ENCODE results near the gene CENPL. TPM values are rescaled to one million over a fixed set of nuclear protein-coding genes. Genes with fewer than 3 reads are reported as not detected.
"Not testable (repeated sequence)": the region's sequence is repeated elsewhere in the genome, so short reads cannot be mapped to it uniquely, and the experiment has no call there.

Gene CENPL
- total RNA-seq, 1 donor from 2014 or later: 7.9 TPM

DNA sequence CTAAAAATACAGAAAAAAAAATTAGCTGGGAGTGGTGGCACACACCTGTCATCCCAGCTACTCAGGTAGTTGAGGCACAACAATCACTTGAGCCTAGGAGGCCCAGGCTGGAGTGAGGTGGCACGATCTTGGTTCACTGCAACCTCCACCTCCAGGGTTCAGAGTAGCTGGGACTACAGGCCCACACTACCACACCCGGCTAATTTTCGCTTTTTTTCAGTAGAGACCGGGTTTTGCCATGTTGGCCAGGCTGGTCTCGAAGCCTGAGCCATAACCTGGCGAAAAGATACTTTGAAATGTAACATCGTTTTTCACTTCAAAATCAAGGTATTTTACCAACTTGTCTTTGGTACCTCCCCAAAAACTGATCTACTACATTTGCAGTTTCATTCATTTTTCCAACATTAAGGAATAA, 37.1 kb upstream of the CENPL start:
- peaks cover 49% of the 10 kb centered on the region for H3K36me3 Mint-ChIP-seq (ENCODE audit: unreplicated experiment)
- H3K4me3 Mint-ChIP-seq (ENCODE audit: unreplicated experiment): no peak overlapping the region

DNA sequence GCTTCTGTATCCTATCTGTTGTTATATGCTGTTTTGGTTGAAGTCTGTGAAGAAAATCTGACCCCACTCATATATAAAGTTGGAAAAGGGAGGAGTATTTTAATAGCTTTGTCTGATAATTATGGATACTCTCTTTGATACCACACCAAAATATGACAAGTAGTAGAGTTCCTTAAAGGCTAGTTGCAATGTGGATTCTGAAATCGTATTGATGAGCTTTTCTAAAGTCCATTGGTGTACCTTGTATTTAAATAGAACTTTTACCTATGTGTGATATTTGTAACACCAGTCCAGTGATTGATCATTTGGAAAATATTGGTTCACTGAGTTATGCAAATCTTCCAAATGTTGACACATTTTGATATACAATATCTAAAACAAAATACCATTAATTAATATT, 35.4 kb upstream of the CENPL start:
- DNase-seq (ENCODE audit: extremely low spot score, unreplicated experiment): no peak
- TF ChIP-seq CTCF (IDR thresholded peaks at IDR 0.05): no peak
- H3K4me1 Mint-ChIP-seq (ENCODE audit: unreplicated experiment): peaks cover 5% of the 10 kb centered on the region
- H3K4me3 Mint-ChIP-seq (ENCODE audit: unreplicated experiment): no peak overlapping the region
- H3K9me3 Mint-ChIP-seq (ENCODE audit: unreplicated experiment): no peaks in the 10 kb centered on the region
- H3K27me3 Mint-ChIP-seq (ENCODE audit: unreplicated experiment): no peaks in the 10 kb centered on the region
- H3K27ac Mint-ChIP-seq (ENCODE audit: unreplicated experiment): peak overlapping the region; percentile 50
- H3K36me3 Mint-ChIP-seq (ENCODE audit: unreplicated experiment): peaks cover 38% of the 10 kb centered on the region

More for the DNA sequence above, 37.1 kb upstream of the CENPL start:
- DNase-seq (ENCODE audit: extremely low spot score, unreplicated experiment): no peak
- Mint-ChIP-seq H3K27ac (ENCODE audit: unreplicated experiment) (no peak overlapping the region), H3K4me1 (ENCODE audit: unreplicated experiment) (peaks cover 22% of the 10 kb centered on the region), H3K9me3 (ENCODE audit: unreplicated experiment) (no peaks in the 10 kb centered on the region), H3K27me3 (ENCODE audit: unreplicated experiment) (no peaks in the 10 kb centered on the region)
- TF ChIP-seq CTCF (IDR thresholded peaks at IDR 0.05): no peak

DNA sequence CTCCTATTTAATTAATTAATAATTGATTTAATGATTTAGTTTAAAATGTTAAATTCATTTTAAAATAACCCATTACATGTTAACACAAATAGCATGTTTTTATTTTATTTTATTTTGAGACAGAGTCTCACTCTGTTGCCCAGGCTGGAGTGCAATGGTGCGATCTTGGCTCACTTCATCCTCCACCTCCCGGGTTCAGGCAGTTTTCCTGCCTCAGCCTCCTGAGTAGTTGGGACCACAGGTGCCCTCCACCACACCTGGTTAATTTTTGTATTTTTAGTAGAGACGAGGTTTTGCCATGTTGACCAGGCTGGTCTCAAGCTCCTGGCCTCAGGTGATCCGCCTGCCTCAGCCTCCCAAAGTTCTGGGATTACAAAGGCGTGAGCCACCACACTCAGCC, 34.9 kb upstream of the CENPL start:
- H3K4me3 Mint-ChIP-seq (ENCODE audit: unreplicated experiment); H3K27ac Mint-ChIP-seq (ENCODE audit: unreplicated experiment); H3K9me3 Mint-ChIP-seq (ENCODE audit: unreplicated experiment); H3K4me1 Mint-ChIP-seq (ENCODE audit: unreplicated experiment); DNase-seq (ENCODE audit: extremely low spot score, unreplicated experiment); H3K27me3 Mint-ChIP-seq (ENCODE audit: unreplicated experiment): not testable (repeated sequence)
- peaks cover 38% of the 10 kb centered on the region for H3K36me3 Mint-ChIP-seq (ENCODE audit: unreplicated experiment)

DNA sequence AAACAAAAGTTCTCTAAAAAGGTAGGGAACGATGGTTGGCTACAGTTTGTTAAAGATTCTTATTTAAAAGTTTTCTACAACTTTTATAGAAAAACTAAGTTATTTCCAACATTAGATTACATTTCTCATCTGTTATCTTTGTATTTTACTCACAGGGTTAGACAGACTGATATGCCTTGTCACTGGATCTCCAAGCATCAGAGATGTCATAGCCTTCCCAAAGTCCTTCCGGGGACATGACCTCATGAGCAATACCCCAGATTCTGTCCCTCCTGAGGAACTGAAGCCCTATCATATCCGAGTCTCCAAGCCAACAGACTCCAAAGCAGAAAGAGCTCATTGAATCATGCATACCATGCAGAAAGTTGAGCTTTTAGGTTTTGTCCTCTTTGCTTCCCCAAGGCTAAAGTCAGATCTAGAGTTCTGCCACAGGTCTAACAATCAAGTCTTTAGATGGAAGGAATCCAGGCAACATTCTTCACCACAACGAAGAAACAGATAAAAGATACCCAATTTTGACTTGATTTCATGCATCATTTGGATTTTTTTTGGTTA, 32.8 kb upstream of the CENPL start:
- TF ChIP-seq CTCF (IDR thresholded peaks at IDR 0.05): no peak
- no peak overlapping the region for H3K4me3 Mint-ChIP-seq (ENCODE audit: unreplicated experiment)
- H3K27ac Mint-ChIP-seq (ENCODE audit: unreplicated experiment): peak overlapping the region; percentile 56
- no peaks in the 10 kb centered on the region for H3K27me3 Mint-ChIP-seq (ENCODE audit: unreplicated experiment)
- H3K36me3 Mint-ChIP-seq (ENCODE audit: unreplicated experiment): peaks cover 32% of the 10 kb centered on the region
- no peaks in the 10 kb centered on the region for H3K9me3 Mint-ChIP-seq (ENCODE audit: unreplicated experiment)
- H3K4me1 Mint-ChIP-seq (ENCODE audit: unreplicated experiment): peaks cover 6% of the 10 kb centered on the region
- no peak for DNase-seq (ENCODE audit: extremely low spot score, unreplicated experiment)

DNA sequence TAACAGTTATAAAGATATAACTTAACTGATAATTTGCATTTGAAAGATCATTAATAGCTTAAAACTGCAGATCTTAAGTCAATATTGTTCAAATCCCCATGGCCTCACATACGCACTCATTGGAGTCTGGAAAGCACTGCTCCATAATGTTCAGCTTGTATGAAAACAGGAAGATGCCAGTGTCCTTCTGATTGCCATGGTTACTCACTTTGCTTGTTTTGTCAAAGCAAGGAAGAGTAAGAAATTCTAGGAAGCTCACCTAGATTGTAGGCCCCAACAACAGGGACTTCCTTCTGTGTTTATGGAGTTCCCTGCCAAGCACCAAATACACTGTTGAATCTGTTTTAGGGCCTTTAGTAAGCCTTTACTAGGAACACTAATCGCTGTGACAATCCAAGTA, 32.2 kb upstream of the CENPL start:
- H3K27ac Mint-ChIP-seq (ENCODE audit: unreplicated experiment): no peak overlapping the region
- TF ChIP-seq CTCF (IDR thresholded peaks at IDR 0.05): no peak
- DNase-seq (ENCODE audit: extremely low spot score, unreplicated experiment): no peak
- H3K4me3 Mint-ChIP-seq (ENCODE audit: unreplicated experiment): no peak overlapping the region
- peaks cover 31% of the 10 kb centered on the region for H3K36me3 Mint-ChIP-seq (ENCODE audit: unreplicated experiment)
- peaks cover 6% of the 10 kb centered on the region for H3K4me1 Mint-ChIP-seq (ENCODE audit: unreplicated experiment)
- no peaks in the 10 kb centered on the region for H3K27me3 Mint-ChIP-seq (ENCODE audit: unreplicated experiment)
- no peaks in the 10 kb centered on the region for H3K9me3 Mint-ChIP-seq (ENCODE audit: unreplicated experiment)

DNA sequence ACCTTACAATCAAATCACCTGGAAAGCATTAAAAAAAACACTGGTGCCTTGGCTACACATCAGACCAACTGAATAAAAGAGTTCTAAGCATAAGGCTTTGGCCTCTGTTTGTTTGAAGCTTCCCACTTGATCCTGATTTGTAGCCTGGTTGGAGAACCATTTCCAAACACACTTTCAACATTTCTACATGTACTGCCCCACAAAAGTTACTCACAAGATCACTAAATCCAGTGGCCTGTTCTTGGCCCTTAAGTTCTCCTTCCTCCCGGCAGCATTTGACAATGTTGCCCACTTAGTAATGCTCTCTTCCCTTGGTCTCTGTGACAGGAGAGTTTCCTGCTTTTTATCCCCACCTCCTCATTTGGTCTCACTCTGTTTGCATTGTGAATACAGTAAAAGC, 31.3 kb upstream of the CENPL start:
- DNase-seq (ENCODE audit: extremely low spot score, unreplicated experiment): no peak
- no peak for TF ChIP-seq CTCF (IDR thresholded peaks at IDR 0.05)
- H3K27ac Mint-ChIP-seq (ENCODE audit: unreplicated experiment): no peak overlapping the region
- H3K27me3 Mint-ChIP-seq (ENCODE audit: unreplicated experiment): no peaks in the 10 kb centered on the region
- peaks cover 34% of the 10 kb centered on the region for H3K36me3 Mint-ChIP-seq (ENCODE audit: unreplicated experiment)
- H3K4me1 Mint-ChIP-seq (ENCODE audit: unreplicated experiment): peaks cover 6% of the 10 kb centered on the region
- H3K4me3 Mint-ChIP-seq (ENCODE audit: unreplicated experiment): no peak overlapping the region
- H3K9me3 Mint-ChIP-seq (ENCODE audit: unreplicated experiment): no peaks in the 10 kb centered on the region
